Measurements from ENCODE around the gene SLC39A13.

SLC39A13 gene

GRCh38 chr11:47407746-47408590 lies at the start of gene SLC39A13:
TSS of gene SLC39A13 (plus strand) at chr11:47408590. CDS start at chr11:47410095, 1,505 bp downstream.
- DNase-seq = peak; percentile 85 to 89

- no peak for DNase-seq
Observed at GRCh38 chr11:47358731-47359051, 49.7 kb upstream of the SLC39A13 start.

GRCh38 chr11:47359162-47359561 lies 49.2 kb upstream of the SLC39A13 start:
- no peak for DNase-seq

GRCh38 chr11:47359586-47359985 lies 48.8 kb upstream of the SLC39A13 start:
- DNase-seq = no peak

GRCh38 chr11:47360341-47360740 lies 48.0 kb upstream of the SLC39A13 start:
- DNase-seq = no peak

GRCh38 chr11:47361419-47361818 lies 47.0 kb upstream of the SLC39A13 start:
- DNase-seq = no peak

GRCh38 chr11:47366020-47366490 lies 42.3 kb upstream of the SLC39A13 start:
- DNase-seq = no peak

- DNase-seq = no peak
Observed at GRCh38 chr11:47369676-47370075, 38.7 kb upstream of the SLC39A13 start.

GRCh38 chr11:47372422-47372821 lies 36.0 kb upstream of the SLC39A13 start:
- no peak for DNase-seq

- peak; percentile 33 to 48 for DNase-seq
Observed at GRCh38 chr11:47373876-47374719, 34.3 kb upstream of the SLC39A13 start.

- no peak for DNase-seq
Observed at GRCh38 chr11:47374720-47375019, 33.7 kb upstream of the SLC39A13 start.

GRCh38 chr11:47375020-47375419 lies 33.4 kb upstream of the SLC39A13 start:
- no peak for DNase-seq

GRCh38 chr11:47375546-47376085 lies 32.8 kb upstream of the SLC39A13 start:
- DNase-seq = no peak

- no peak for DNase-seq
Observed at GRCh38 chr11:47376107-47376524, 32.3 kb upstream of the SLC39A13 start.

- DNase-seq = no peak
Observed at GRCh38 chr11:47376525-47377371, 31.6 kb upstream of the SLC39A13 start.

GRCh38 chr11:47377571-47378009 lies 30.8 kb upstream of the SLC39A13 start:
- no peak for DNase-seq

GRCh38 chr11:47378010-47378835 lies 30.2 kb upstream of the SLC39A13 start, which contains the start of gene SPI1:
TSS of gene SPI1 (minus strand) at chr11:47378547. CDS start at chr11:47378353, 194 bp downstream.
- DNase-seq = no peak

- no peak for DNase-seq
Observed at GRCh38 chr11:47378836-47379170, 29.6 kb upstream of the SLC39A13 start.

- DNase-seq = no peak
Observed at GRCh38 chr11:47379317-47379716, 29.1 kb upstream of the SLC39A13 start.

GRCh38 chr11:47380078-47380477 lies 28.3 kb upstream of the SLC39A13 start:
- DNase-seq = no peak

GRCh38 chr11:47383071-47383470 lies 25.3 kb upstream of the SLC39A13 start:
- DNase-seq = no peak

- no peak for DNase-seq
Observed at GRCh38 chr11:47384498-47384897, 23.9 kb upstream of the SLC39A13 start.
